ELR (cell line): ENCODE results near the gene CEBPA.

Experiments
- DNase-seq: peaks from one replicate; pipeline ENCODE4 v3.0.0-alpha.2; 2015; ENCODE audit warnings: low read depth

Gene CEBPA

GRCh38 chr19:33287438-33287837 is 14.9 kb downstream of the CEBPA start:
- no peak for DNase-seq

GRCh38 chr19:33286899-33287298 is 15.4 kb downstream of the CEBPA start:
- DNase-seq, result no peak

DNA sequence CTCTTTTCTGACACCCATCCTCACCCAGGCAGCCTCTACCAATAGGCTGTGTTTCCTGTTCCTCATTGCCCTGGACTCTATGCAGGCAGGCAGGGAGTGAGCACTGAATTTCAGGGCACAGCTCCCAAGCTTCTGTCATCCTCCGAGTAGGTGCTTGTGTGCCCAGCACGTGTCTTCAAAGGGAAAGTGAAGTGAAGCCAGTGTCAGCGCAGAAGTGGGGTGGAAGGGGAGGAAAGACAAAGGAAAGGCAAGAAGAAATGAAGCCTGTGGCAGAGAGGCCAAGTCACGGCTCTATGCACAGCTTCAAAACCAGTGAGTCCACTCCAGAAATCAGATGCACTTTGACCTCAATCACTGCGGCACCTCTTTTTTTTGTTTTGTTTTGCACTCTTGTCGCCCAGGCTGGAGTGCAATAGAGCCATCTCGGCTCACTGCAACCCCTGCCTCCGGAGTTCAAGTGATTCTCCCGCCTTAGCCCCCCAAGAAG is 16.9 kb downstream of the CEBPA start:
- DNase-seq, result no peak

DNA sequence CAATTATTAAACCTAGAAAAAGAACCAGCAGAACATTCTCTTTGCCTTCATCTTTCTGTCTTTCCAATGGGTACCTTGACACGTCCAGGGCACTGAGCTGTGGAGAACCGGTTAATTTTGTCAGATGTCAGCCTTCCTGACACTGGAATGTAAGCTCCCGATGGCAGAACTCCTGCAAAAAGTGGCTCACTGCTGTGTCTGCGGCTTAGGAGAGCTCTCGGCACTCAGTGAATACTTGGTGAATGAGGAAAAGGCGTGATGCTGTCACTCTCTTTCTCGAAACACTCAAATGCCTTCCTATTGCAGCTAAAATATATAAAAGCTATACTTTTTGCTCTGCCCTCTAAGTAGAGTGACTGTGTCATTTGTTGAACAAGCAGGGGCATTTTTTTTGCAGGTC is 17.6 kb downstream of the CEBPA start:
- no peak for DNase-seq

DNA sequence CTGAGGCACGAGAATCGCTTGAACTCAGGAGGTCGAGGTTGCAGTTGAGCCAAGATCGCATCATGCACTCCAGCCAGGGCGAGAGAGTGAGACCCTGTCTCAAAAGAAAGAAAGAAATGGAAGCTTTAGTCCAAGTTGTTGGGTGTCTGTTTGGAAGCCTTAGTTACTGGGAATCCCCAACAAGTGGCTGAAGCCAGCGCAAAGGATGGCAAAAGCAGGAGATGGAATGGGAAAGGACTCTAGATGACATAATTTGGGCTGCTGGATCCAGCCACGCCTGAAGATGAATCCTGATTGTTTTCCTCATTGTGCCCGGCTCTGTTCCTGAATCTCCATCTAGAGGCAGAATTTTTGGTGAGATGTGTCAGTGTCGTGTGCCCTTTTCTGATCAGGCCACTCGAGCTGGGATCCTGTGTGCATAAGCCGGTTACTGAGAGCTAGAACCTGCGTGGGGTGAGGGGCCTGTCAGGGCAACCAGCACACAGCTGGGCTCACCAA is 18.1 kb downstream of the CEBPA start:
- DNase-seq, result no peak

DNA sequence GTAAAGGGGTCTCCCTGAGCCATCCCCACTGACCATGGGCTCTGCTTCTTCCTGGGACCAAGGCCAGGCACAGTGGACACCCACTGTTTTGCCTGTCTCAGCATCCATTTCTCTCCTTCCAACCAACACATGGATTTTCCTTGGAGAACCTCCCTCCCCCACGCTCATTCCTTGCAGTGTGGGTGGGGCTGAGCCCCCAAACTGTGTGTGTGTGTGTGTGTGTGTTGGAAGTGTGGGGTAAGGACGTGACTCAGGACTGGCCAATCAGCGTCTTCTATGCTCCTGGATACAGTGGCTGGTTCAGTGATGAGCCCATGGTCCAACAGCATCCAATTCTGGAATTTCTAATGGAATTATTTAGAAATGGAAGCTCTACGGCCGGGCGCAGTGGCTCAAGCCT is 18.7 kb downstream of the CEBPA start:
- no peak for DNase-seq

- peak; percentile 45 for DNase-seq
These were observed 20.2 kb downstream of the CEBPA start for GRCh38 chr19:33282036-33282671.

DNA sequence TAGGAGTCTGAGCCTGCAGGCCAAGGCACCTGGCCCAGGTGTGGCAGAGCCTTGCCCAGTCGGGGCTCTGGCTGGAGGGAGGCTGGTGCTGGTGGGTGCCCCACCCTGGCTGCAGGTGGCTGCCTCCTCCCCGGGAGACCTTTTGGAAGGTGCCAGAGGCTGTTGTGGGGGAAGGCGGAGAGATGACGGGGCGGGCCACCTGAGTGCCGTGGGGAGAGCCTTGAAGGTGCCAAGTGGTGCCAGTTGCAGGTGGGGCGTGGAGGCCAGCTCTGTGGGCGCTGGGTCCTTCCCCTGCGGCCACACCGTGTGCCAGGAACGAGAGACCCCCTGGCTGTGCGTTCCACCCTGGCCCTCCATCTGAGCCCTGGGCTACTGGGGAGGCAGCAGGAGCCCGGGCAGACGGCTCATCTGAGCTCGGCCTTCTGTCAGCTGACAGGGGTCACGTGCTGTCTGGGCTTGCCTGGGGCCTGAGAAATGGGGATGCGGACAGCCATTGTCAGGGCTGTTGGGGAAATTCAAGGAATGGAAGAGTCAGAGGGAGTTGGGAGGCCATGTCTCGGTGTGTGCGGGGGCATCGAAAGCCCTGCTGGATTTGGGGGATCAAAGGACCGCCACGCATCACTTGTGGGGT is 20.9 kb downstream of the CEBPA start:
- no peak for DNase-seq

GRCh38 chr19:33280351-33280921 is 21.9 kb downstream of the CEBPA start:
- peak; percentile 14 for DNase-seq

GRCh38 chr19:33279430-33280350 is 22.6 kb downstream of the CEBPA start:
- DNase-seq, result no peak

- no peak for DNase-seq
These were observed 23.7 kb downstream of the CEBPA start for GRCh38 chr19:33278403-33279269.

DNA sequence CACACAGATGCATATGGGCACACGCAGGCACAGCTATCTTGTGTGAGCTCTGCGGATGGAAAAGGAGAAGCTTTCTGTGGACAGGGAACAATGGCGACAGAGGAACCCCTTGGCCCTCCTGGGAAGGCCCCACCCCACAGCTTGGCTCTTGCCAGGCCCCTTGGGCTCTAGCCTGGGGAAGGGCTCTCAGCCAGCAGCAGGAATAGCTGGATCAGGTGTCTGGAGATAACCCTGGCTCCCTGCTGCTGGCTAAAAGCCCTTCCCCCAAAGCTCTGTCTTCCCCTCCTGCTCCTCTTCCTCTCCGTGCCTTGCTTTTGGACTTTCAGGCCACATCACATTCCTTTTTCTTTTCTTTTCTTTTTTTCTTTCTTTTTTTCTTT is 24.3 kb downstream of the CEBPA start:
- no peak for DNase-seq

DNA sequence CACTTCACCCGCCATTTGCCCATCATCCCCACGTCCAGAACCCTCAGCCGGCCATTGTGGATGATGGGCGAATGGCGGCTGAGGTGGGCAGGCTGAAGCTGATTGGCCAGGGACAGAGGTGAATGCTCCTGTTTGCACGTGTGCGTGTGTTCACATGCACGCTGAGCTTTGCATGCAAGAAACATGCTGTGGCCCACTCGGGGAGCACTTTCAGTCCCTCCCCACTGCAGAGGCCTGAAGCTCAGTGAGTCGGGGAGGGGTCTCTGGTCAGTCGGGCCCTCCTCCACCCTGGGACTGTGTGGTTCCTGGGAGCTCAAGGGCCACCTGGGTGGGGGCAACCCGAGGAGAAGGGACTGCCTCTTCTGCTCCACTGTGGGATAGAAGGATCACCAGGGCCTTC is 24.9 kb downstream of the CEBPA start:
- no peak for DNase-seq

GRCh38 chr19:33275933-33276619 is 26.3 kb downstream of the CEBPA start:
- DNase-seq, result no peak

DNA sequence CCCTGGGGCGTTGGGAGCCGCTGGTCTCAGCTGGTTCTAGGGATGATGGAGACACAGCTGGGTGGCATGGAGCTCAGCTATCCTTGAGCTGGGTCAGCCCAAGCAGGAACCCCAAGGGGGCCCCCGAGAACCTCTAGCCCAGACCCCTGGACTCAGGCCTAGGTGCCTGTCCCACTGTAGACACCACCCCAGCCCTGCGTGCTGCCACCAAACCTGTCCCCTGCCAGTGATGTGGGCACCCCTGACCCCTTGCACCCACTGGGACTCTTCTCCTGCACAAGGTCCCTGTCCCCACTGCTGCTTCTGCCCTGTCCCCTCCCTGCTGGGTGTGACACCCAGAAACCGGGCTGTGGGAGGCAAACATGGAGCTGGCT is 26.8 kb downstream of the CEBPA start:
- no peak for DNase-seq

DNA sequence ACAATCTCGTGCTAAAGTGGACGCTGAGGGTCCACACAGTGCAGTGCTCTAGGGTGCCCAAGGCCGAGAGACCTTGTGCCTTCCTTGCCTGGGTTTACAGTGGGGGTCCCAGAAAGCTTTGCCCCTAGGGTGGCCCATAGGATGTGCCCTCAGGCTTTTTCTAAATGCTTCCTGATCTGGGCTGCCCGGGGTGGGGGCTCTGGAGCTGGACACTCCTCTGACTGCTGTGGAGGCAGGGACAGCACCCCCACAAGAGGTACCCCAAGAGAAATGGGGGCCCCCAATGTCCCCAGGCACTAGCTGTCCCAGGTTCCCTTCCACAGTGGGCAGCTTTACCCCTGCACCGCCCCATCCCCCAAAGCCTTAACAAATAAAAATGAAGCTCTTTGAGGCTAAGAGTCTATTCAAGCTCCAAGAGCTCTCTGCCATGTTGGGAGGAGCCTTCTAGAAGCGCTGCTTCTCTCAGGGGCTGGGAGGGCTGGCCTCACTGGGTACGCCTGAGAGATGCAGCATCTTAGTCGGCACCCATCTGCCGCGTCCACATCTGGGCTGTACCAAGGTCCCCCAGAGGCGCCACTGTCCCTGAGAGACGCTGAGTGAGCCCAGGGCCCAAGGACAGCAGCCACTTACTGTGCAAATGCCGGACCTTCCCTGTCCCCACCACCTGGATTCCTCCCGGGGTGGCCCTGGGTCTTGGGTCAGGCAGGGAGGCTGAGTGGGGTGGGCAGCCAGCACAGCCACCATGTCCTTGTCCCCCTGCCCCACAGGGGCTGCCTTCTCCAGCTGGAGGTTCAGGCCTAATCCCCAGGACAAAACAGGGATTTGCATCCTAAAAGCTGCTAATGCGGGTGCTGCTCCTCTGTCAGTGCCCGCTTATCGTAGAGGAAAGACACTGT is 27.4 kb downstream of the CEBPA start:
- DNase-seq, result no peak

DNA sequence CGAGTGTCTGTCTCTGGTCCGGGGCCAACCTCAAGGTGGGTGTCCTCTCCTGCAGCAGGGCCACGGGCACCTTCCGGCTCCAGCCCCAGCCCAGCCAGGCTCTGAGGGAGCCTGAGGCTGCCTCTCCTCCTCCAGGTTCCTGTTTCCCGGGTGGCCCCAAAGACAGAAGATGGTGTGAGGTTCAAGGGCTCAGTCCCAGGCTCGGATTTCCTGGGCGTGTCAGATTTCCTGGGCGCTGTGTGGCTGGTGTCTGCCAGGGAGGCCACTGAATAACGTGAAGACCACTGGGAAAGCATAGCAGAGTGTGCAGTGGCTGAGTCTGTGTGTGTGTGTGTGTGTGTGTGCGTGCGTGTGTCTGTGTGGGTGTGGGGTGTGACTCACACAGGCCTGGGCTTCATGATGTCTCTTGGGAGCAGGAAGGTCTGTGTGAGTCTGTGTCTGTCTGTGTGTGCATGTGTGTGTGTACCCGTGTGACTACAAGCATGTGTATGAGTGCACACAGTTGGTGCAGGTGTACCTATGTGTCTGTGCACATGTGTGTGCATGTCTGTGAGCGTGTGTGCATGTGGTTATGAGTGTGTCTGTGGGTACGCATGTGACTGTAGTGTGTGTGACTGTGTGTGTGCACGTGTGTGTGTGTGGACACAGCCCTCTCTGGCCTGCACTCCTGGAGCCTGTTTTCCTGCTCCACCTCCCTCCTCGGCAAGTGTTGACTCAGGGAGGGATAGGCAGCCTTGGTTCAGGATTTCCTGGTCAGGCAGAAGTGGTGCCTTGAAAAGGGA is 28.3 kb downstream of the CEBPA start:
- peak; percentile 64 for DNase-seq

DNA sequence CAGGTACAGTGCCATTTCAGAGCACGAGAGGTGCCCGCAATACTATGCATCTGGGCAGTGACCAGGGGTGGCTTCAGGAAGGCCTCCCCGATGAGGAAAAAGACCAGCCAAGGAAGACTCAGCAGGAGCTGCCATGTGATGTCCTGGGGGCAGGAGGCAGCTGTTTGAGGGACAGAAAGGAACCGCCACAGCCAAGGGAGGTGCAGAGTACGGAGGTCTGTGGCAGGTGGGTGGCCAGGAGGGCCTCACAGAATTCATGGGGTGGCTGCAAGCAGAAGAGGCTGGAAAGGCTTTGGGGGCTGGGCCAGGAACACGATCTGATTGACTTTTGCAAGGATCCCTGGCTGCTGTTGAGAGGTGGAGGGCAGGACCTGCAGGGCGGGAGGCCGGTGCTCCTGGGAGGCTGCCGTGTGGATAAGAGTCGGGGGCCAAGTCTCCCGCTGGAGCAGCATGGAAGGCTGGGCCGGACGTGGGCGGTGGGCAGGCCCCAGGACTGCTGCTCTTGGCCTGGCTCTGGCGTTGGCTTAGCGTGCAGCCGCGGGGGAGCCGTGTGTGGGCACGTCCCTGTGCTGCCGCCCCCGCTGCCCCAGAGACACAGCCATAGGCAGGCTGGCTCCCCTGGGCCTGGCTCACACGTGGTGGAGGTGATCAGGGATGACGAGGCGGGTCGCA is 29.1 kb downstream of the CEBPA start:
- DNase-seq, result no peak
